ENCODE measurements around the gene DOCK11.

GRCh38 chrX:118615141-118615540 lies 119.5 kb downstream of the DOCK11 start:
- TF ChIP-seq GATA2 (IDR thresholded peaks at IDR 0.05; ENCODE audit: low read depth, low read length): no peak
- no peak for TF ChIP-seq GATA3 (IDR thresholded peaks at IDR 0.05; ENCODE audit: low read depth, low read length)
